Progenitor cell of endocrine pancreas (in vitro differentiated cells): ENCODE results near the gene BUB1. TPM values are rescaled to one million over a fixed set of nuclear protein-coding genes. Genes with fewer than 3 reads are reported as not detected.
"Not testable (repeated sequence)": the region's sequence is repeated elsewhere in the genome, so short reads cannot be mapped to it uniquely, and the experiment has no call there.

ENCODE experiments used
- DNase-seq: peaks from one replicate; pipeline ENCODE4 v3.0.0; 2021; ENCODE audit warnings: low spot score; ENCODE audit not compliant: unreplicated experiment
- H3K27ac Mint-ChIP-seq: 2 replicates; pipeline ENCODE4 v1.8.0; 2021; ENCODE audit warnings: mild to moderate bottlenecking, moderate library complexity, mixed read lengths
- H3K27me3 Mint-ChIP-seq: 2 replicates; pipeline ENCODE4 v1.8.0; 2021; ENCODE audit warnings: mixed read lengths
- H3K36me3 Mint-ChIP-seq: 2 replicates; pipeline ENCODE4 v1.8.0; 2022; ENCODE audit warnings: mixed read lengths; ENCODE audit not compliant: insufficient read depth
- H3K4me1 Mint-ChIP-seq: 2 replicates; pipeline ENCODE4 v1.8.0; 2021; ENCODE audit warnings: low read depth, mixed read lengths
- H3K4me3 Mint-ChIP-seq: 2 replicates; pipeline ENCODE4 v1.8.0; 2021; ENCODE audit warnings: low read depth, mild to moderate bottlenecking, moderate library complexity, mixed read lengths
- H3K9me3 Mint-ChIP-seq: 2 replicates; pipeline ENCODE4 v1.8.0; 2021; ENCODE audit warnings: low read depth, mixed read lengths
- total RNA-seq: library from RNA; stranded (reverse); gene quantifications from 2 replicates; pipeline ENCODE4 v1.2.1, GENCODE V29; 2021
- TF ChIP-seq, protein P1 (sequence below): fragments of 200-600 bp; sonication (generic); IDR thresholded peaks from one replicate; pipeline ENCODE4 v1.5.0; 2021; ENCODE audit warnings: antibody characterized with exemption, mild to moderate bottlenecking; ENCODE audit not compliant: unreplicated experiment

Gene BUB1
- total RNA-seq, 1 donor from 2014 or later = 25.4 TPM

DNA sequence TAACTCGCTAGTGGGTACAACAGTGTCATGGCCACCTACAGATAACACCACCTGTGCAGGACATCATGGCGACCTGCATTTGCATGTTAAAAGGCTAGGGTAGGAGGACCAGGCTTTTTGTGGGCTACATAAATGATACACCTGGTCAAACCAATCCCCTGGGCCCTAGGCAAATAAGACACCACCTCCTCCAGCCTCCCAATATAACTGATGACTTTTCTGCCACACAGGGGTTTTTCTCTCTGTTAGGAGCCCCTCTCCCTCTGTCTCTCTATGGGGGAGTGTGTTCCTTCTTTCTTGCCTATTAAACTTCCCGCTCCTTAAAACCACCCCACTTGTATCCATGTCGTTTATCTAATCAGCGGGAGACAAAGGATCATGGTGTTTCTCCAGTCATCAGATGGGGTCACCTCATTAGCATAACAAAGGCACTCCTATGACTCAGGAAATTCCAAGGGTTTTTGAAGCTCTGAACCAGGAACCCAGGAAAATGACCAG is 10.8 kb upstream of the BUB1 start:
- Mint-ChIP-seq H3K9me3 (peaks cover 15% of the 10 kb centered on the region), H3K27me3 (no peaks in the 10 kb centered on the region), H3K4me3 (no peak overlapping the region), H3K27ac (peak overlapping the region; percentile 91), H3K4me1 (peaks cover 13% of the 10 kb centered on the region), H3K36me3 (peaks cover 4% of the 10 kb centered on the region)
- TF ChIP-seq, protein P1, sequence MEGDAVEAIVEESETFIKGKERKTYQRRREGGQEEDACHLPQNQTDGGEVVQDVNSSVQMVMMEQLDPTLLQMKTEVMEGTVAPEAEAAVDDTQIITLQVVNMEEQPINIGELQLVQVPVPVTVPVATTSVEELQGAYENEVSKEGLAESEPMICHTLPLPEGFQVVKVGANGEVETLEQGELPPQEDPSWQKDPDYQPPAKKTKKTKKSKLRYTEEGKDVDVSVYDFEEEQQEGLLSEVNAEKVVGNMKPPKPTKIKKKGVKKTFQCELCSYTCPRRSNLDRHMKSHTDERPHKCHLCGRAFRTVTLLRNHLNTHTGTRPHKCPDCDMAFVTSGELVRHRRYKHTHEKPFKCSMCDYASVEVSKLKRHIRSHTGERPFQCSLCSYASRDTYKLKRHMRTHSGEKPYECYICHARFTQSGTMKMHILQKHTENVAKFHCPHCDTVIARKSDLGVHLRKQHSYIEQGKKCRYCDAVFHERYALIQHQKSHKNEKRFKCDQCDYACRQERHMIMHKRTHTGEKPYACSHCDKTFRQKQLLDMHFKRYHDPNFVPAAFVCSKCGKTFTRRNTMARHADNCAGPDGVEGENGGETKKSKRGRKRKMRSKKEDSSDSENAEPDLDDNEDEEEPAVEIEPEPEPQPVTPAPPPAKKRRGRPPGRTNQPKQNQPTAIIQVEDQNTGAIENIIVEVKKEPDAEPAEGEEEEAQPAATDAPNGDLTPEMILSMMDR = no peak
- DNase-seq = no peak

DNA sequence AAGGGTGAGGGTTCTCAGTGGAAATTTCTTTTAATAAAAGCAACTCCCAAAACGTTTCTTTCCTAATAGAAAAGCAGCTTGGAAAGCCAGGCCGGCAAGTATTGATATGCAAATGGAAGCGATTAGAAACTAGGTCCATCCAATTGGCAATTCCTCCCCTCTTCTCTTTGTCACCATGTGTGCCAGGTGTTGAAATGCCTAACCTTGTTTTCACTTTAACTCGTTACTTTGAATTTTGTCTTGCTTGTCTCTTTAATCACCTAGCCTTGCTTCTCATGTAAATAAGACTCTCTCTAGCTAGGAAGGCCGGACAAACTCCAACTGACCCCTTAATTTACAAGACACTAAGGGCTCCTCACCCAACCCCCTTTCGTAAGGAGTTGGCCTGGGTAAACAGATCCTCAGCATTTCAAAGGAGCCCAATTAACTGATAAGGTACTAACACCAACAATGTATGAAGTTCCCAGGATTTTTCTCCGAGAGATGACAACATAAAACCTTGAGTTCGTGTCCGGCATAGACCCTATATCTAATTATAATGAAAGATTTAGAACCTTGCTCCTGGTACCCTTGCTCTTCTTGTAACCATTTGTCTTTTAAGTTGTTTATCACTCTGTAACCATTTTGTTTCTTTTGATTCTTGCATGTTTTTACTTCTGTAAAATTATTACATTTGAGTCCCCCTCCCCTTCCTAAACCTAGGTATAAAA is 10.1 kb upstream of the BUB1 start:
- peak overlapping the region; percentile 83 for H3K27ac Mint-ChIP-seq
- peaks cover 13% of the 10 kb centered on the region for H3K4me1 Mint-ChIP-seq
- H3K9me3 Mint-ChIP-seq = peaks cover 15% of the 10 kb centered on the region

DNA sequence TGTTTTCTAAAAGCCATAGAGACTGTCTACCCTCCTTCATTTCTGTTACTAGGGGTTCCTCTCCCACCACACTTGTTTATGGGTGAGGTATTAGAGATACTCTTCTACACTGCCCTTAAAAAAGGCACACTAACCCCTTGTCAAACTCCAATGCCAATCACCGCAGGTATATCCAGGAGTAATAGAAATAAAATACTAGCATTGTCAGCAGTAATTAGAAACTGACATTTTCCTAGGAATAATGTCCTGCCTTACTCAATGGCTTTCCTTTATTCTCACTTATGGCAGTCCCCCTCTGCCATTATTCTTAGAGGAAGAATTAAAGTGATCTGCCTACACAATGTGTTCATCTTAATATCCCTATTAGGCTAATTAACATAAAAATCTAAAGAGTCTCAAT is 5.0 kb upstream of the BUB1 start:
- Mint-ChIP-seq H3K4me1 (peaks cover 4% of the 10 kb centered on the region), H3K27me3 (peaks cover 3% of the 10 kb centered on the region), H3K36me3 (peaks cover 2% of the 10 kb centered on the region), H3K9me3 (peaks cover 10% of the 10 kb centered on the region), H3K4me3 (no peak overlapping the region), H3K27ac (no peak overlapping the region)
- TF ChIP-seq, protein P1 = no peak
- no peak for DNase-seq

More for the DNA sequence above, 10.1 kb upstream of the BUB1 start:
- not testable (repeated sequence) for H3K4me3 Mint-ChIP-seq, H3K36me3 Mint-ChIP-seq, H3K27me3 Mint-ChIP-seq, DNase-seq

DNA sequence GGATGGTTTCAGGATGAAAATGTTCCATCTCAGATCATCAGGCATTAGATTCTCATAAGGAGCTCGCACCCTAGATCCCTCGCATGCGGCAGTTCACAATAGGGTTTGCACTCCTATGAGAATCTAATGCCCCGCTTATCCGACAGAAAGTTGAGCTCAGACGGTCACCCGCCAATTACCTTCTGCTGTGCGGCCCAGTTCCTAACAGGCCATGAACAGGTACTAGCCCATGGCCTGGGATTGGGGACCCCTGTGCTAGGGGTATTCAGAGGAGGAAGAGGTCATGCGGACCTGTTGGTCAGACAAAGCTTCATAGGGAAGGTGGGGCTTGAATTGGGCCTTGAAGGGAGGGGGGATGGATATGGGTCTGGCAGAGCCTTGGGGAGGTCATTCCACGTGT is 4.4 kb upstream of the BUB1 start:
- Mint-ChIP-seq H3K27me3 (peaks cover 3% of the 10 kb centered on the region), H3K9me3 (peaks cover 5% of the 10 kb centered on the region), H3K4me3 (no peak overlapping the region), H3K4me1 (peaks cover 4% of the 10 kb centered on the region), H3K36me3 (peaks cover 2% of the 10 kb centered on the region), H3K27ac (no peak overlapping the region)
- TF ChIP-seq, protein P1 = no peak
- no peak for DNase-seq

DNA sequence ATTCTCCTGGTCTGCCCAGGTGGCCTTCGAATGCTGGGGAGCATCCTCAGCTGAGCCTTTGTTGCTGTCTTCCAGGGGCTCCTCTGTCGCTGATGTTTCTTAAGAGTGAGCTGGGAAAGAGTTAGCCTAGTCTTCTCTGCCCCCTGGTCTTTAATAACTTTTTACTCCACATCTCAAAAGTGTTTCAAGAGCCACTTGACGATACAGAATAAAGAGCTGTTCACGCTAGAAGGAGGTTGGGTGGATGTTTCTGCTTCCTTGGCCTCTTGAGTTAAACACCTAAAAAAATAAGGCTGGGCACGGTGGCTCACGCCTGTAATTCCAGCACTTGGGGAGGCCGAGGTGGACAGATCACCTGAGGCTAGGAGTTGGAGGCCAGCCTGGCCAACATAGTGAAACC is 2.8 kb upstream of the BUB1 start:
- H3K27ac Mint-ChIP-seq = no peak overlapping the region
- H3K4me1 Mint-ChIP-seq = peaks cover 12% of the 10 kb centered on the region
- TF ChIP-seq, protein P1 = no peak

DNA sequence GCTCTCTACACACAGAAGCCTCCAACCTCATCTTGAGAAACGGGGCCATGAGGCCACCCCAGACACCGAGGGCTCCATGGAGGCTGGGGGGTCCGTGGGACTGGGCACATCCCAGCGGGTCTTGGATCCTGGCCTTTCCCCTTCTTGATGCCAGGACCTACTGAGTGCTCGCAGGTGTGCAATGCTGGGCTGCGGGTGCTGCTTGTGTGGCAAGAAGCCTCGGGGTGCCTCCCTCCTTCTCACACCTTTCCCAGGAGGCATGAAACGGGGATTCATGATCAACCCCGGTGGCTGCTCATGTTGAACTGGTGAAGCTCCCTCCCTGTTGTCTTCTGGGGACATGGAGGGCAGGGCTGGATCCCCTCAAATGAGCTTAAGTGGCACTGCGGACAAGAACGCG is 2.0 kb upstream of the BUB1 start:
- Mint-ChIP-seq H3K9me3 (no peaks in the 10 kb centered on the region), H3K27me3 (peaks cover 3% of the 10 kb centered on the region), H3K4me1 (peaks cover 12% of the 10 kb centered on the region), H3K27ac (no peak overlapping the region), H3K36me3 (no peaks in the 10 kb centered on the region), H3K4me3 (peak overlapping the region; percentile 49)
- DNase-seq = no peak
- TF ChIP-seq, protein P1 = no peak

More for the DNA sequence above, 2.8 kb upstream of the BUB1 start:
- DNase-seq = no peak
- Mint-ChIP-seq H3K27me3 (peaks cover 3% of the 10 kb centered on the region), H3K36me3 (no peaks in the 10 kb centered on the region), H3K4me3 (peak overlapping the region; percentile 21), H3K9me3 (no peaks in the 10 kb centered on the region)
